Testis (tissue), 3 donors: ENCODE results near the gene FAM222B. TPM values are rescaled to one million over a fixed set of nuclear protein-coding genes. Genes with fewer than 3 reads are reported as not detected.
A peak's percentile ranks its signal among the peaks of the same experiment; 100 is the strongest.
"Not testable (repeated sequence)": the region's sequence is repeated elsewhere in the genome, so short reads cannot be mapped to it uniquely, and the experiment has no call there.

Experiments
- DNase-seq: peaks from one replicate; pipeline ENCODE4 v3.0.0-alpha.2; 2019
- H3K27ac ChIP-seq, 2 donors: fragments of 200-600 bp; sonication (generic); one replicate each; pipeline ENCODE4 v1.5.1; 2019
- H3K27me3 ChIP-seq: fragments of 200-600 bp; sonication (generic); one replicate; pipeline ENCODE4 v1.5.1; 2019
- H3K36me3 ChIP-seq: fragments of 200-600 bp; sonication (generic); one replicate; pipeline ENCODE4 v1.5.1; 2017; ENCODE audit warnings: low read depth; ENCODE audit errors: missing control alignments
- H3K4me1 ChIP-seq: fragments of 200-600 bp; sonication (generic); one replicate; pipeline ENCODE4 v1.5.1; 2019
- H3K4me3 ChIP-seq, 2 donors: fragments of 200-600 bp; sonication (generic); one replicate each; pipeline ENCODE4 v1.5.1; 2017 to 2019
- H3K9me3 ChIP-seq: fragments of 200-600 bp; sonication (generic); one replicate; pipeline ENCODE4 v1.5.1; 2017
- CTCF ChIP-seq, 3 experiments: fragments of 450-650 bp in 2 of 3; fragments of 200-600 bp in 1 of 3; sonication (generic) in 1 of 3; IDR thresholded peaks; one replicate each; pipeline ENCODE4 v1.5.1; 2016 to 2019; ENCODE audit warnings: antibody characterized with exemption in 3 of 3, mild to moderate bottlenecking in 2 of 3, moderate library complexity in 1 of 3
- POLR2A ChIP-seq: fragments of 450-650 bp; IDR thresholded peaks from one replicate; pipeline ENCODE4 v1.6.1; 2017; ENCODE audit warnings: antibody characterized with exemption, mild to moderate bottlenecking, moderate library complexity
- WGBS, 2 donors: methylation state at CpG; one replicate each; pipeline ENCODE4 v1.1.5; 2018; 5-methylcytosine and 5-hydroxymethylcytosine counted together
- intact Hi-C: fragments of 100-400 bp; cut with DNase I; formaldehyde crosslinking; loops from one replicate; pipeline ENCODE4 v1.15.1; 2023; ENCODE audit warnings: low total_unique reads
- polyA plus RNA-seq: library from polyadenylated mRNA; stranded (reverse); fragments of 350-450 nt; fragmentation: Illumina TruSeq; extraction: RNeasy Lipid Tissue Mini Kit (QIAGEN cat#74804); gene quantifications from one replicate; pipeline ENCODE4 v1.2.3, GENCODE V29; 2014; ENCODE audit warnings: low read depth, low replicate concordance; ENCODE audit not compliant: insufficient read depth
- total RNA-seq, 2 donors: library from RNA; depleted of rRNA; stranded (reverse); fragments of >200 nt; gene quantifications; one replicate each; pipeline ENCODE4 v1.2.3, GENCODE V29; 2016

Gene FAM222B
- total and polyA plus RNA-seq, 3 donors from 2014 or later: 69.6 to 84.5 (median 74.5) TPM

DNA sequence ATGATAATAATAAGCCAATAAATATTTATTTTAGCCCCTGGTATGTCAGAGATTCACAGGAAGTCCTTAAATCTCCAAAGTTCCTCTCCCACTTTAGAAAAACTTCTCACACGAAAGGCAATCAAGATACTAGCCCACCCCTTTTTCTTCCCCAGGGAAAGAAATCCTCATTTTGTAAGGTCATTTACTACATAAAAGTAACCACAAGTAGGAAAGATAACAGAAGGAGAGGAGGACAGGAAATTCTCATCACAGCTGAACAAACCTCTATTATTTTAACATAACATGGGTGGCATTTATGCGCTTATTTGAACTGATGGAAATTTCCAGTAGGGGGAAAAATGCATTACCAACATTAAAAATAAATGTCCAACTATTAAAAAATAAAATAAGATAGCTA is 3.4 kb downstream of the FAM222B start:
- 48 to 49% methylated on average over 2 of the region's 2 CpGs for WGBS, 2 donors
- no peak overlapping the region for H3K27ac ChIP-seq

GRCh38 chr17:28836541-28836940 is 6.0 kb downstream of the FAM222B start:
- WGBS, 2 donors: 95 to 96% methylated on average over 10 of the region's 10 CpGs
- H3K4me1 ChIP-seq, H3K4me3 ChIP-seq, H3K27me3 ChIP-seq, intact Hi-C loops, H3K36me3 ChIP-seq, H3K27ac ChIP-seq, H3K9me3 ChIP-seq: not testable (repeated sequence)
- peak; percentile 2 for DNase-seq

More for the DNA sequence above, 3.4 kb downstream of the FAM222B start:
- intact Hi-C loops: no loop called here
- Histone ChIP-seq H3K4me3 (no peak overlapping the region), H3K9me3 (no peaks in the 10 kb centered on the region), H3K36me3 (no peaks in the 10 kb centered on the region), H3K4me1 (peaks cover 2% of the 10 kb centered on the region), H3K27me3 (no peaks in the 10 kb centered on the region)
- DNase-seq: no peak
- TF ChIP-seq CTCF (IDR thresholded peaks at IDR 0.05) (no peak), POLR2A (no peak)

DNA sequence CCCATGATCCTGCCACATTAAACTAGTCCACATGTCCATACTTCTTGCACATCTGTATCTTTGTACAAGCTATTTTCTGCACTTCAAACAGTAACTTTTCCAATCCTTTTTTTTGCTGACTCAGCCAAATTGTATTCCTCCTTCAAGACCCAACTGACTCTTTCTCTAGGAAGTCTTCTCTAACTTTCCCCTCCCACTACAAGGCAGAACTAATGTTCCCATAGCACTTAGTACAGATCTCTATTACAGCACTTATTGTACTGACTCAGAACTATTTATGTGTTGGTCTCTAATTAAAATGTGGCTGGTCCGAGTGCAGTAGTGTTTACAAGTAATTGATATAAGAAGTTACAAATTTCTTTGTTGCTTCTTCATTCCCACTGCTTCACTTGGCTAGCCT is 8.2 kb downstream of the FAM222B start:
- Histone ChIP-seq H3K4me3 (no peak overlapping the region), H3K36me3 (no peaks in the 10 kb centered on the region), H3K9me3 (no peaks in the 10 kb centered on the region), H3K4me1 (peaks cover 2% of the 10 kb centered on the region), H3K27ac (no peak overlapping the region), H3K27me3 (no peaks in the 10 kb centered on the region)
- intact Hi-C loops: no loop called here
- TF ChIP-seq CTCF (IDR thresholded peaks at IDR 0.05) (no peak), POLR2A (no peak)
- DNase-seq: no peak
- WGBS, 2 donors: 78 to 81% methylated on average over 1 of the region's 1 CpG

DNA sequence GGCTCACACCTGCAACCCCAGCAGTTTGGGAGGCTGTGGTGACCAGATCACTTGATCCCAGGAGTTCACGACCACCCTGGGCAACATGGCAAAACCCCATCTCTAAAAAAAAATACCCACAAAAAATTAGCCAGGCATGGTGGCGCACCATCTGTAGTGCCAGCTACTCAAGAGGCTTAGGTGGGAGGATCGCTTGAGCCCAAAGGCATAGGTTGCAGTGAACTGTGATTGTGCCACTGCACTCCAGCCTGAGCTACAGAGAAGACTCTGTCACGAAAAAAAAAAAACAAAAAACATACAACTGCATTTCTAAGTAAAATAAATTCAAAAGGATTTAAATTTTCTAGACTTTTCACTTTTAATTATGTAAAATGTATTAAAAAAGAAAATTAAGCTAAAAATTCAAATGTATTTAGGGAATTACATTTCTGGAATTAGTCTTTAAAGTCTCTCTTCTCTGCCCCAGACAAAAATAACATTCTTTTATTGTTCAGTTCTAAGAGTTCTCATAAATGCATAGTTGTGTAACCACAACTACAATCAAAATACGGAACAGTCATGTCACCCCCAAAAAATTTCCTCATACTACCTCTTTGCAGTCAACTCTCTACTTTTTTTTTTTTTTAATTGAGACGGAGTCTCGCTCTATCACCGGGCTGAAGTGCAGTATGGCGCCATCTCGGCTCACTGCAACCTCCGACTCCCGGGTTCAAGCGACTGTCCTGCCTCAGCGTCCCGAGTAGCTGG is 14.1 kb downstream of the FAM222B start:
- no peak overlapping the region for H3K27ac ChIP-seq
- H3K9me3 ChIP-seq: no peaks in the 10 kb centered on the region
- no peaks in the 10 kb centered on the region for H3K36me3 ChIP-seq
- intact Hi-C loops: no loop called here
- 73 to 75% methylated on average over 15 of the region's 15 CpGs for WGBS, 2 donors
- TF ChIP-seq POLR2A: no peak
- TF ChIP-seq CTCF (IDR thresholded peaks at IDR 0.05): no peak
- H3K4me3 ChIP-seq: peak overlapping the region in 1 of 2 donors; percentile 26
- H3K27me3 ChIP-seq: no peaks in the 10 kb centered on the region
- DNase-seq: peak; percentile 9
- H3K4me1 ChIP-seq: no peaks in the 10 kb centered on the region

- no peaks in the 10 kb centered on the region for H3K27me3 ChIP-seq
- TF ChIP-seq CTCF (IDR thresholded peaks at IDR 0.05) (no peak), POLR2A (no peak)
- no peaks in the 10 kb centered on the region for H3K36me3 ChIP-seq
- no peaks in the 10 kb centered on the region for H3K9me3 ChIP-seq
- H3K27ac ChIP-seq: no peak overlapping the region
- H3K4me1 ChIP-seq: no peaks in the 10 kb centered on the region
- H3K4me3 ChIP-seq: no peak overlapping the region
- no peak for DNase-seq
- WGBS, 2 donors: 80 to 88% methylated on average over 1 of the region's 1 CpG
- intact Hi-C loops: no loop called here
These were observed 14.9 kb downstream of the FAM222B start for GRCh38 chr17:28827672-28828071.
